CD14-positive monocyte (primary cell): ENCODE data around the gene NFKBIE. TPM values are rescaled to one million over a fixed set of nuclear protein-coding genes. Genes with fewer than 3 reads are reported as not detected.

Experiments used
- DNase-seq, 3 donors: peaks; one replicate each; pipeline ENCODE4 v3.0.0-alpha.2; 2011 to 2022
- H2AFZ ChIP-seq: 2 replicates; pipeline ENCODE4 v1.6.0; 2012; ENCODE audit warnings: mild to moderate bottlenecking, low read depth, low read length, inconsistent platforms; ENCODE audit not compliant: insufficient read depth, poor library complexity, severe bottlenecking
- H3K27ac ChIP-seq, 2 donors: 1 replicate in 1 of 2; 2 replicates in 1 of 2; pipeline ENCODE4 v1.5.1; 2012 to 2013; ENCODE audit warnings: low read length in 2 of 2, control low read depth in 1 of 2, inconsistent platforms in 1 of 2, low read depth in 1 of 2, mild to moderate bottlenecking in 1 of 2
- H3K27me3 ChIP-seq, 2 donors: one replicate each; pipeline versions ENCODE4 v1.6.0 to v1.6.1; 2011 to 2013; ENCODE audit warnings: low read length in 2 of 2; ENCODE audit not compliant: control insufficient read depth in 2 of 2, insufficient read depth in 2 of 2
- H3K36me3 ChIP-seq, 2 donors: replicated peaks in 1 of 2; 1 replicate in 1 of 2; 2 replicates in 1 of 2; pipeline versions ENCODE4 v1.5.1 to v1.6.1; 2012 to 2013; ENCODE audit warnings: low read length in 2 of 2, control low read depth in 1 of 2, inconsistent platforms in 1 of 2, mild to moderate bottlenecking in 1 of 2; ENCODE audit not compliant: insufficient read depth in 2 of 2, control insufficient read depth in 1 of 2
- H3K4me1 ChIP-seq, 2 donors: 1 replicate in 1 of 2; 2 replicates in 1 of 2; pipeline versions ENCODE4 v1.5.1 to v1.6.1; 2012 to 2013; ENCODE audit warnings: low read length in 2 of 2, control low read depth in 1 of 2, inconsistent platforms in 1 of 2, mild to moderate bottlenecking in 1 of 2, moderate library complexity in 1 of 2; ENCODE audit not compliant: insufficient read depth in 2 of 2, control insufficient read depth in 1 of 2
- H3K4me2 ChIP-seq: replicated peaks from 2 replicates; pipeline ENCODE3; 2012; ENCODE audit warnings: low read length, moderate library complexity, mild to moderate bottlenecking; ENCODE audit not compliant: poor library complexity, severe bottlenecking; ENCODE audit errors: extremely low read depth
- H3K4me3 ChIP-seq, 3 experiments: fragments of 200-600 bp in 1 of 3; sonication (generic) in 1 of 3; replicated peaks in 1 of 3; 1 replicate in 2 of 3; 2 replicates in 1 of 3; pipeline ENCODE4 v1.5.1; 2011 to 2013; ENCODE audit warnings: low read length in 3 of 3, mild to moderate bottlenecking in 3 of 3, control low read depth in 2 of 3, low read depth in 2 of 3, inconsistent platforms in 1 of 3, moderate library complexity in 1 of 3
- H3K79me2 ChIP-seq: 2 replicates; pipeline ENCODE4 v1.6.0; 2012; ENCODE audit warnings: mild to moderate bottlenecking, control low read depth, inconsistent platforms, low read length, moderate library complexity; ENCODE audit not compliant: insufficient read depth
- H3K9ac ChIP-seq: 2 replicates; pipeline ENCODE4 v1.6.0; 2017; ENCODE audit warnings: low read length, mild to moderate bottlenecking; ENCODE audit not compliant: insufficient read depth, poor library complexity, severe bottlenecking
- H3K9me3 ChIP-seq, 2 donors: replicated peaks in 1 of 2; 1 replicate in 1 of 2; 2 replicates in 1 of 2; pipeline versions ENCODE4 v1.5.1 to v1.6.1; 2012 to 2013; ENCODE audit warnings: low read length in 2 of 2, control low read depth in 1 of 2; ENCODE audit not compliant: control insufficient read depth in 1 of 2, insufficient read depth in 1 of 2
- H4K20me1 ChIP-seq: 2 replicates; pipeline ENCODE4 v1.6.0; 2012; ENCODE audit warnings: mild to moderate bottlenecking, low read length, control low read depth, moderate library complexity; ENCODE audit not compliant: insufficient read depth
- H3K27ac Mint-ChIP-seq, 7 donors: one replicate each; pipeline ENCODE4 v1.8.0; 2020; ENCODE audit warnings: mild to moderate bottlenecking in 7 of 7, mixed read lengths in 7 of 7, moderate library complexity in 6 of 7, inconsistent platforms in 2 of 7
- H3K27me3 Mint-ChIP-seq, 3 donors: one replicate each; pipeline ENCODE4 v1.8.0; 2021 to 2022; ENCODE audit warnings: low read depth in 3 of 3, mild to moderate bottlenecking in 3 of 3, mixed read lengths in 3 of 3, moderate library complexity in 3 of 3, inconsistent platforms in 1 of 3
- H3K36me3 Mint-ChIP-seq, 2 donors: one replicate each; pipeline ENCODE4 v1.8.0; 2020; ENCODE audit warnings: mixed read lengths in 2 of 2, inconsistent platforms in 1 of 2, mild to moderate bottlenecking in 1 of 2
- H3K4me1 Mint-ChIP-seq: one replicate; pipeline ENCODE4 v1.8.0; 2020; ENCODE audit warnings: mild to moderate bottlenecking, mixed read lengths
- H3K4me3 Mint-ChIP-seq, 2 donors: one replicate each; pipeline ENCODE4 v1.8.0; 2020; ENCODE audit warnings: mild to moderate bottlenecking in 2 of 2, mixed read lengths in 2 of 2, moderate library complexity in 1 of 2
- H3K9me3 Mint-ChIP-seq, 7 donors: one replicate each; pipeline ENCODE4 v1.8.0; 2020 to 2022; ENCODE audit warnings: mixed read lengths in 7 of 7, mild to moderate bottlenecking in 6 of 7, moderate library complexity in 6 of 7, inconsistent platforms in 2 of 7
- CTCF ChIP-seq: fragments of 200-600 bp; IDR thresholded peaks from one replicate; pipeline ENCODE4 v1.8.0; 2022; ENCODE audit warnings: antibody characterized with exemption, mild to moderate bottlenecking
- WGBS: methylation state at CpG from one replicate; pipeline ENCODE4 v1.1.5; 2013; ENCODE audit warnings: missing lambda C conversion rate; ENCODE audit not compliant: insufficient coverage; 5-methylcytosine and 5-hydroxymethylcytosine counted together
- intact Hi-C, 2 donors: fragments of 100-400 bp; cut with micrococcal nuclease; formaldehyde crosslinking; loops; one replicate each; pipeline versions ENCODE4 v1.15.0 to v1.15.1; 2023
- polyA plus RNA-seq, 3 donors: library from polyadenylated mRNA; depleted of rRNA in 1 of 3; unstranded in 2 of 3; stranded (reverse) in 1 of 3; fragments of 300-500 nt in 2 of 3; fragments of >200 nt in 1 of 3; fragmentation: Illumina TruSeq in 2 of 3; gene quantifications; 1 replicate in 2 of 3; 2 replicates in 1 of 3; pipeline ENCODE4 v1.2.3, GENCODE V29; 2012 to 2021

Gene NFKBIE
- polyA plus RNA-seq, 3 donors = 19.9 to 108 (median 23.2) TPM

GRCh38 chr6:44307217-44307616 is 41.9 kb upstream of the NFKBIE start:
- 92% methylated on average over 10 of the region's 10 CpGs for WGBS
- H2AFZ ChIP-seq = no peak overlapping the region
- peaks cover 1 to 2% of the 10 kb centered on the region in 2 donors for H3K4me1 ChIP-seq
- TF ChIP-seq CTCF = no peak
- Mint-ChIP-seq H3K4me3 (no peak overlapping the region), H3K36me3 (peaks cover 71 to 89% of the 10 kb centered on the region in 2 donors), H3K9me3 (no peaks in the 10 kb centered on the region), H3K4me1 (peaks cover 7% of the 10 kb centered on the region), H3K27ac (peak overlapping the region in 1 of 7 donors; percentile 22), H3K27me3 (no peaks in the 10 kb centered on the region)
- H3K36me3 ChIP-seq = peaks cover 79 to 93% of the 10 kb centered on the region in 2 donors
- H4K20me1 ChIP-seq = no peaks in the 10 kb centered on the region
- no peaks in the 10 kb centered on the region for H3K27me3 ChIP-seq
- peaks cover 6% of the 10 kb centered on the region for H3K79me2 ChIP-seq
- DNase-seq = no peak
- no peak overlapping the region for H3K9ac ChIP-seq
- H3K9me3 ChIP-seq = no peaks in the 10 kb centered on the region
- intact Hi-C loops = no loop called here
- H3K4me2 ChIP-seq = no peak overlapping the region
- no peak overlapping the region for H3K4me3 ChIP-seq
- no peak overlapping the region for H3K27ac ChIP-seq

- H3K27me3 Mint-ChIP-seq = no peaks in the 10 kb centered on the region
- H2AFZ ChIP-seq = no peak overlapping the region
- peaks cover 76 to 94% of the 10 kb centered on the region in 2 donors for H3K36me3 Mint-ChIP-seq
- H3K4me3 Mint-ChIP-seq = no peak overlapping the region
- H3K27ac Mint-ChIP-seq = peak overlapping the region in 1 of 7 donors; percentile 12
- no peaks in the 10 kb centered on the region for H3K4me1 ChIP-seq
- no peak for DNase-seq
- peaks cover 84 to 98% of the 10 kb centered on the region in 2 donors for H3K36me3 ChIP-seq
- H3K9me3 ChIP-seq = no peaks in the 10 kb centered on the region
- no peak for TF ChIP-seq CTCF
- H3K27me3 ChIP-seq = no peaks in the 10 kb centered on the region
- WGBS = 100% methylated on average over 1 of the region's 8 CpGs
- no peaks in the 10 kb centered on the region for H3K9me3 Mint-ChIP-seq
- H3K79me2 ChIP-seq = peaks cover 3% of the 10 kb centered on the region
- no peaks in the 10 kb centered on the region for H4K20me1 ChIP-seq
- no peak overlapping the region for H3K27ac ChIP-seq
- H3K4me1 Mint-ChIP-seq = peaks cover 7% of the 10 kb centered on the region
- H3K9ac ChIP-seq = no peak overlapping the region
- no peak overlapping the region for H3K4me2 ChIP-seq
- no peak overlapping the region for H3K4me3 ChIP-seq
- intact Hi-C loops = no loop called here
These were observed 41.4 kb upstream of the NFKBIE start for GRCh38 chr6:44306710-44307109.
